Myometrial cell (primary cell): Measurements from ENCODE around the gene PCDH11Y. TPM values are rescaled to one million over a fixed set of nuclear protein-coding genes. Genes with fewer than 3 reads are reported as not detected.

Source experiments
- total RNA-seq: library from RNA; depleted of rRNA; stranded (reverse); fragments of >200 nt; gene quantifications from 2 replicates; pipeline ENCODE4 v1.2.3, GENCODE V29; 2015

PCDH11Y gene
- total RNA-seq: not detected in 2 replicates

GRCh38 chrY:5000057-5000456 is at the start of gene PCDH11Y:
TSS of gene PCDH11Y (plus strand) at chrY:5000296. CDS start at chrY:5057100, 56,804 bp downstream.

